Uterus (tissue), 4 donors: ENCODE results near the gene ENKUR. TPM values are rescaled to one million over a fixed set of nuclear protein-coding genes. Genes with fewer than 3 reads are reported as not detected.

ENCODE experiments used
- DNase-seq, 2 donors: peaks; one replicate each; pipeline ENCODE4 v3.0.0-alpha.2; 2019 to 2020
- H3K27ac ChIP-seq, 2 donors: fragments of 200-600 bp; sonication (generic); 1 replicate in 1 of 2; 2 replicates in 1 of 2; pipeline ENCODE4 v1.5.1; 2016 to 2018
- H3K27me3 ChIP-seq, 2 donors: fragments of 200-600 bp; sonication (generic); one replicate each; pipeline ENCODE4 v1.5.1; 2018 to 2019; ENCODE audit warnings: control low read depth in 1 of 2
- H3K36me3 ChIP-seq, 2 donors: fragments of 200-600 bp; sonication (generic); one replicate each; pipeline ENCODE4 v1.5.1; 2019; ENCODE audit warnings: control low read depth in 1 of 2
- H3K4me1 ChIP-seq, 2 donors: fragments of 200-600 bp; sonication (generic); one replicate each; pipeline ENCODE4 v1.5.1; 2018 to 2019; ENCODE audit warnings: control low read depth in 1 of 2
- H3K4me3 ChIP-seq, 2 donors: fragments of 200-600 bp; sonication (generic); 1 replicate in 1 of 2; 2 replicates in 1 of 2; pipeline ENCODE4 v1.5.1; 2018 to 2019; ENCODE audit warnings: mild to moderate bottlenecking in 1 of 2
- H3K9me3 ChIP-seq, 2 donors: fragments of 200-600 bp; sonication (generic); one replicate each; pipeline ENCODE4 v1.5.1; 2019; ENCODE audit warnings: control low read depth in 1 of 2
- CTCF ChIP-seq, 4 experiments: fragments of 200-600 bp in 2 of 4; fragments of 450-650 bp in 2 of 4; sonication (generic) in 2 of 4; IDR thresholded peaks; one replicate each; pipeline ENCODE4 v1.5.1; 2016 to 2019; ENCODE audit warnings: antibody characterized with exemption in 4 of 4, mild to moderate bottlenecking in 2 of 4, moderate library complexity in 1 of 4
- POLR2A ChIP-seq, 2 donors: fragments of 450-650 bp; IDR thresholded peaks; one replicate each; pipeline ENCODE4 v1.6.1; 2016; ENCODE audit warnings: antibody characterized with exemption in 2 of 2, mild to moderate bottlenecking in 1 of 2, moderate library complexity in 1 of 2
- intact Hi-C: fragments of 100-400 bp; cut with DNase I; formaldehyde crosslinking; loops from one replicate; pipeline ENCODE4 v1.15.1; 2023; ENCODE audit warnings: low total_unique reads
- total RNA-seq, 4 donors: library from RNA; depleted of rRNA in 3 of 4; stranded (reverse); fragments of >200 nt in 3 of 4; gene quantifications; one replicate each; pipeline versions ENCODE4 v1.1.0 to v1.2.4, GENCODE V29; 2014 to 2023
- donor health status: DM: yes; HTN: yes; CAD: no.

ENKUR gene
- total RNA-seq, 4 donors from 2014 or later = 0.73 to 10.0 (median 2.3) TPM; not detected in 1

- H3K36me3 ChIP-seq = no peaks in the 10 kb centered on the region
- H3K27me3 ChIP-seq = no peaks in the 10 kb centered on the region
- no peak for DNase-seq
- H3K4me1 ChIP-seq = no peaks in the 10 kb centered on the region
- no peaks in the 10 kb centered on the region for H3K9me3 ChIP-seq
- intact Hi-C loops = no loop called here
- no peak overlapping the region for H3K4me3 ChIP-seq
- no peak overlapping the region for H3K27ac ChIP-seq
- TF ChIP-seq POLR2A (IDR thresholded peaks at IDR 0.05) (no peak), CTCF (IDR thresholded peaks at IDR 0.05) (no peak)
Measured at GRCh38 chr10:24998044-24998443, 17.9 kb downstream of the ENKUR start.

GRCh38 chr10:24995072-24995471 lies 20.9 kb downstream of the ENKUR start:
- no peaks in the 10 kb centered on the region for H3K9me3 ChIP-seq
- DNase-seq = no peak
- TF ChIP-seq CTCF (IDR thresholded peaks at IDR 0.05) = no peak
- TF ChIP-seq POLR2A (IDR thresholded peaks at IDR 0.05) = no peak
- H3K27ac ChIP-seq = no peak overlapping the region
- no peak overlapping the region for H3K4me3 ChIP-seq
- H3K27me3 ChIP-seq = no peaks in the 10 kb centered on the region
- H3K4me1 ChIP-seq = no peaks in the 10 kb centered on the region
- intact Hi-C loops = no loop called here
- no peaks in the 10 kb centered on the region for H3K36me3 ChIP-seq

- Histone ChIP-seq H3K36me3 (no peaks in the 10 kb centered on the region), H3K27ac (no peak overlapping the region), H3K27me3 (no peaks in the 10 kb centered on the region), H3K9me3 (no peaks in the 10 kb centered on the region), H3K4me3 (no peak overlapping the region), H3K4me1 (no peaks in the 10 kb centered on the region)
- TF ChIP-seq POLR2A (IDR thresholded peaks at IDR 0.05) (no peak), CTCF (IDR thresholded peaks at IDR 0.05) (no peak)
- no peak for DNase-seq
- intact Hi-C loops = no loop called here
Measured at GRCh38 chr10:24993237-24993958, 22.6 kb downstream of the ENKUR start.

GRCh38 chr10:24992512-24993133 lies 23.3 kb downstream of the ENKUR start:
- Histone ChIP-seq H3K4me1 (no peaks in the 10 kb centered on the region), H3K4me3 (no peak overlapping the region), H3K36me3 (no peaks in the 10 kb centered on the region), H3K27me3 (no peaks in the 10 kb centered on the region), H3K27ac (no peak overlapping the region), H3K9me3 (no peaks in the 10 kb centered on the region)
- no peak for TF ChIP-seq POLR2A (IDR thresholded peaks at IDR 0.05)
- TF ChIP-seq CTCF (IDR thresholded peaks at IDR 0.05) = no peak
- intact Hi-C loops = no loop called here
- DNase-seq = no peak

GRCh38 chr10:24991298-24991697 lies 24.7 kb downstream of the ENKUR start:
- intact Hi-C loops = no loop called here
- no peak overlapping the region for H3K27ac ChIP-seq
- H3K4me1 ChIP-seq = no peaks in the 10 kb centered on the region
- no peaks in the 10 kb centered on the region for H3K9me3 ChIP-seq
- H3K27me3 ChIP-seq = no peaks in the 10 kb centered on the region
- TF ChIP-seq CTCF (IDR thresholded peaks at IDR 0.05) (no peak), POLR2A (IDR thresholded peaks at IDR 0.05) (no peak)
- H3K4me3 ChIP-seq = no peak overlapping the region
- no peak for DNase-seq
- no peaks in the 10 kb centered on the region for H3K36me3 ChIP-seq
